NCI-H748 (cell line): Measurements from ENCODE around the gene RPP38.

Source experiments
- DNase-seq: peaks from one replicate; lab custom pipeline; 2025; ENCODE audit not compliant: unreplicated experiment; lab: John Stamatoyannopoulos, UW

The RPP38 gene

DNA sequence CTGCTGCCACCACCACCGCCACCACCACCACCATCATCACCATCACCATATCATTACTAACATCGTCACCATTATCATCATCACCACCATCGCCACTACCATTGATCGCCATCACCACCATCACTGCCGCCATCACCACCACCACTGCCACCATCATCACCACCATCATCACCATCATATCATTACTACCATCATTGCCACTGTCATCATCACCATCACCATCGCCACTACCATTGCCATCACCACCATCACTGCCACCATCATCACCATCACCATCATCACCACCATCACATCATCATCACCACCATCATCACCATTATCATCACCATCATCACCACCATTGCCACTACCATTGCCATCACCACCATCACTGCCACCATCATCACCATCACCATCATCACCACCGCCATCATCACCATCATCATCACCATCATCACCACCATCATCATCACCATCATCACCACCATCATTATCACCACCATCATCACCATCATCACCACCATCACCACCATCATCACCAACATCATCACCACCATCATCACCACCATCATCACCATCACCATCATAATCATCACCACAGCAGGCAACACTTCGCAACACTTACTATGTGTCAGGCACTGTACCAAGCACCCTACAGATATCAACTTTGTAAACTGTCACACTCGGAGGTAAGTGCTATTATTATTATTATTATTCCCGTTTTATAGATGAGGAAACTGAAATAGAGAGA lies 52.1 kb downstream of the RPP38 start:
- DNase-seq = no peak

DNA sequence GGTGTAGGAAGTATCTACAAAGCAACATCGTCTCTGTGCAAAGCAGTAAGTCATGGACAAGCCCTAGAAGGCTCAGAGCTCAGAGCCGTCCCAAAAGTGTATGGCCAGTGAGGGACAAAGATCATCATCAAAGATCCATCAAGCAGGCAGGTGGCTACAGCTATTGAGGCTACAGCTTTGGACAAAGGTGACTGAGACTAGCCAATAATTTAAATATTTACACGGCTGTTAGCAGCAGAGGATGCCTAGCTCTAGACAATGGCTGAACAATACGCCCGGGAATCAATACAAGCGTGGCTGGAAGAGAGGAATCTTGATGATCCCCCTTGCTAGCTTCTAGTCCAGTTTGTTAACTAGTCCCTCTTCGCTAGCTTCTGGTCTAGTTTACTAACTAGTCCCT lies 53.4 kb downstream of the RPP38 start:
- DNase-seq = peak; percentile 78

DNA sequence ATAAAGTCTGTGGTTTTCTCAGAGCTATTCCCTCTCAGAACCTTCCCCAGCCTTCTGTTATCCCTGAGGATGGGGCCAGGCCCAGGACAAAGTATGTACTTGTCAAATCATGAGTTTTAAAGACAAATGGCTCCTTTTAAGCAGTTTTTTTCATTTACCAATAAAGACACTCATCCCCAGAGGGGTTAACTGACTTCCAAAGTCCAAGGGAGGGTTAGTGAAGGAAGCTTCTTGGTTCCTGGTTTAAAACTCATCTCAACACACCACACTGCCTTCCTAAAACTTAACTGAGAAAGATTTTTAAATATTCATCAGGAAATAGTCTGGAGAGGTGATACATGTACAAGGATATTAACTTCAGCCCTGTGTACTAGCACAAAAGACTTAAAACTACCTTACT lies 55.4 kb downstream of the RPP38 start:
- DNase-seq = no peak
